Psoas muscle (tissue), 8 donors: Measurements from ENCODE around the gene CDKAL1. TPM values are rescaled to one million over a fixed set of nuclear protein-coding genes. Genes with fewer than 3 reads are reported as not detected.

ENCODE experiments used
- ATAC-seq, 4 donors: fragments of 200-7000 bp; cut with Tn5 transposase; one replicate each; pipeline ENCODE4 v1.9.1; 2020; ENCODE audit warnings: moderate library complexity in 3 of 4, mild to moderate bottlenecking in 2 of 4
- DNase-seq, 2 donors: peaks; one replicate each; pipeline ENCODE4 v3.0.0-alpha.2; 2020
- H3K27ac ChIP-seq: fragments of 200-600 bp; one replicate; pipeline ENCODE4 v1.8.0; 2022
- H3K27me3 ChIP-seq, 3 donors: fragments of 200-600 bp in 1 of 3; one replicate each; pipeline versions ENCODE4 v1.6.1 to v1.8.0; 2013 to 2022; ENCODE audit warnings: low read length in 2 of 3, mild to moderate bottlenecking in 2 of 3, moderate library complexity in 1 of 3; ENCODE audit not compliant: insufficient read depth in 3 of 3
- H3K36me3 ChIP-seq, 2 donors: fragments of 200-600 bp in 1 of 2; one replicate each; pipeline versions ENCODE4 v1.6.1 to v1.8.0; 2013 to 2022; ENCODE audit warnings: low read depth in 1 of 2, mild to moderate bottlenecking in 1 of 2, moderate library complexity in 1 of 2; ENCODE audit not compliant: insufficient read depth in 1 of 2
- H3K4me1 ChIP-seq: fragments of 200-600 bp; one replicate; pipeline ENCODE4 v1.8.0; 2022
- H3K4me3 ChIP-seq: fragments of 200-600 bp; one replicate; pipeline ENCODE4 v1.8.0; 2022; ENCODE audit warnings: mild to moderate bottlenecking
- H3K9me3 ChIP-seq: fragments of 200-600 bp; one replicate; pipeline ENCODE4 v1.8.0; 2022
- WGBS, 3 donors: extraction: QIAGEN DNeasy Blood & Tissue Kit; methylation state at CpG; one replicate each; pipeline versions ENCODE4 v1.1.6 to v1.1.7; 2013; 5-methylcytosine and 5-hydroxymethylcytosine counted together
- intact Hi-C, 2 donors: fragments of 100-400 bp; cut with DNase I; formaldehyde crosslinking; loops; one replicate each; pipeline versions ENCODE4 v1.11.0 to v1.14.2; 2022
- polyA plus RNA-seq, 3 donors: library from polyadenylated mRNA; stranded (reverse); fragments of 200-250 nt; gene quantifications; one replicate each; pipeline ENCODE4 v1.2.3, GENCODE V29; 2013
- total RNA-seq, 4 donors: library from RNA; stranded (reverse); fragmentation: NEBNext Ultra II Directional in 2 of 4; extraction: Animal tissue kit (Norgen Biotek cat#: 25700) in 2 of 4; gene quantifications; one replicate each; pipeline versions ENCODE4 v1.2.1 to v1.2.4, GENCODE V29; 2021 to 2023
- TF ChIP-seq, protein P1 (sequence below): fragments of 200-600 bp; IDR thresholded peaks from one replicate; pipeline ENCODE4 v1.8.0; 2022; ENCODE audit warnings: antibody characterized with exemption
- donor health status: healthy with polysubstance abuse.
- donor health status: DM: no; HTN: no; CAD: no; lungs with moderate emphysema.
- donor health status: Bipolar disorder and iron deficiency.
- donor health status: healthy.
- donor health status: DM: yes; HTN: yes; CAD: no.
- donor health status: DM: no; HTN: no; CAD: no.
- donor health status: DM: no; HTN: no; CAD: no.
- donor health status: DM: yes; HTN: yes; CAD: no.

CDKAL1 gene
- total and polyA plus RNA-seq, 7 donors = 4.5 to 16.1 (median 12.9) TPM

DNA sequence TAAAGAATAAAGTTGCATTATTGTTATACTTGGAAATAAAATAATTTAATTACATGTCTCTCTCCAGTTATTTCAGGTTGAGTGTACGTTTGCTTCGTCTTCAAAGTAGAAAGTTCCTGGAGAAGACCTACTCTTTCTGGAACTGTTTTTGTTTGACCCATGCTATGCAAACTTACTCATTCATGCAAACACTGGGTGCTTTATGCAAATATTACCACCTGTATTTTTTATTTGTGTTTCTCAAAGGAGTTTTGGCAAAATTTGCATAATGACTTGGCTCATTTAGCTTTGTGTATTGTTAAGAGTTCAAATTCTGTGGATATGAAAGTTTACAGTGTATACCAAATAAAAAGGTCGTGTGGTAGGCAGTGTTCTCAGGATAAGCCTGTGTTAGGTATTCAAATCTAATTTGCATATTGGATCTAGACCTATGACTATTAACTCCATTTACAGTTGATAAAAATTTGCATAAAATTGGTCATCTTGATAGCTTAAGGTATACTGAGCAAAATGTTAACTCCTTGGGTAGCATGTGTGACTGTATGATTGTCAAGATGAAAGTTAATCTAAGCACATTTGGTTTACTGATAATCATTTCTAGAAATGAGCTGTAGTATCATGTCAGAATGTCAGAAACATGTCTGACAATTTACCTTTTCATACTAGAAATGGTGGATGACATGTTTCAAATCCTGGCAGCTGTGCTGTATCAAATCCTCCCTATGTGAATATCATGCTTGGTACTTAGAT, 65.2 kb downstream of the CDKAL1 start:
- no peak overlapping the region for H3K27ac ChIP-seq
- no peak for ATAC-seq
- H3K27me3 ChIP-seq = no peaks in the 10 kb centered on the region
- 31 to 95% (median 94%) methylated on average over 3 of the region's 3 CpGs for WGBS, 3 donors
- TF ChIP-seq, protein P1, sequence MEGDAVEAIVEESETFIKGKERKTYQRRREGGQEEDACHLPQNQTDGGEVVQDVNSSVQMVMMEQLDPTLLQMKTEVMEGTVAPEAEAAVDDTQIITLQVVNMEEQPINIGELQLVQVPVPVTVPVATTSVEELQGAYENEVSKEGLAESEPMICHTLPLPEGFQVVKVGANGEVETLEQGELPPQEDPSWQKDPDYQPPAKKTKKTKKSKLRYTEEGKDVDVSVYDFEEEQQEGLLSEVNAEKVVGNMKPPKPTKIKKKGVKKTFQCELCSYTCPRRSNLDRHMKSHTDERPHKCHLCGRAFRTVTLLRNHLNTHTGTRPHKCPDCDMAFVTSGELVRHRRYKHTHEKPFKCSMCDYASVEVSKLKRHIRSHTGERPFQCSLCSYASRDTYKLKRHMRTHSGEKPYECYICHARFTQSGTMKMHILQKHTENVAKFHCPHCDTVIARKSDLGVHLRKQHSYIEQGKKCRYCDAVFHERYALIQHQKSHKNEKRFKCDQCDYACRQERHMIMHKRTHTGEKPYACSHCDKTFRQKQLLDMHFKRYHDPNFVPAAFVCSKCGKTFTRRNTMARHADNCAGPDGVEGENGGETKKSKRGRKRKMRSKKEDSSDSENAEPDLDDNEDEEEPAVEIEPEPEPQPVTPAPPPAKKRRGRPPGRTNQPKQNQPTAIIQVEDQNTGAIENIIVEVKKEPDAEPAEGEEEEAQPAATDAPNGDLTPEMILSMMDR = no peak
- H3K9me3 ChIP-seq = no peaks in the 10 kb centered on the region
- H3K36me3 ChIP-seq = peaks cover 0 to 5% of the 10 kb centered on the region in 2 donors
- no peak for DNase-seq
- intact Hi-C loops = no loop called here
- H3K4me3 ChIP-seq = no peak overlapping the region
- peaks cover 2% of the 10 kb centered on the region for H3K4me1 ChIP-seq

DNA sequence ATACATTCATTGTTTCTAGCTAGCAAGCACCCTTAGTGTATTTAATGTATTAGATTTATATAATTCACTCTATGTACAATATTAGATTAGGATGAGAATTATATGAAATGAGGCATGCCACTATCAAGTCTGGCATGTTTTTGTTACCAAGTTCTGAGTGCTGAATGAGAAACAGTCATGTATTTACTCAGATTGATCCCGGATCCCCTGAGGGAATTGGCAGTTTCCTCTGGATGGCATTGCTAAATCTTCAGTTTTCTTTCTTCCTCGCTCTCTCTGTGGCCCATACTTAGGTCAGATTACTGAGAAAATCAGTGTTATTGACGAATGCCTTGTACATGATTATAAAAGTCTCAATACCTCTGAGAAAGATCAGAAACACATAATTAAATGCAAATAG, 66.6 kb downstream of the CDKAL1 start:
- no peaks in the 10 kb centered on the region for H3K9me3 ChIP-seq

DNA sequence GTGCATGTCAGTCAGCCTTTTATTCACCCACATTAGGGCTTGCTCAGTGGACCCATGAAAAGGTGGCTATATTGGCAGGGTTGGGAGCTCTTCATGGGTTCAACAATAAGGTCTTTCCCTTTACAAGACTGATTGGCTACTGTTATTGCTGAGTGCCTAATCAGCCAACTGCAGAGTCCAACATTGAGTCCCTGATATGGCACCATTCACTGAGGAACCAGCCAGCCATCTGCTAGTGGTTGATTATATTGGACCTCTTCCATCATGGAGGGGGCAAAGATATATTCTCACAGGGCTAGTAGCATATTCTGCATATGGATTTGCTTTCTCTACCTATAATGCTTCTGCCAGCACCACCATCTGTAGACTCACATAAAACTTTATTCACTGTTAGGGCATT, 69.9 kb downstream of the CDKAL1 start:
- Histone ChIP-seq H3K4me1 (peaks cover 3% of the 10 kb centered on the region), H3K27me3 (no peaks in the 10 kb centered on the region), H3K27ac (no peak overlapping the region), H3K4me3 (no peak overlapping the region), H3K9me3 (no peaks in the 10 kb centered on the region), H3K36me3 (no peaks in the 10 kb centered on the region)
- ATAC-seq = no peak
- DNase-seq = no peak
- TF ChIP-seq, protein P1 = no peak
- intact Hi-C loops = no loop called here

More for the DNA sequence above, 66.6 kb downstream of the CDKAL1 start:
- ATAC-seq (no peak), DNase-seq (no peak)
- peaks cover 0 to 5% of the 10 kb centered on the region in 2 donors for H3K36me3 ChIP-seq
- H3K4me1 ChIP-seq = peaks cover 3% of the 10 kb centered on the region
- H3K27me3 ChIP-seq = no peaks in the 10 kb centered on the region
- TF ChIP-seq, protein P1 = no peak
- 94 to 98% (median 97%) methylated on average over 3 of the region's 3 CpGs for WGBS, 3 donors
- H3K27ac ChIP-seq = no peak overlapping the region
- H3K4me3 ChIP-seq = no peak overlapping the region
- intact Hi-C loops = no loop called here

DNA sequence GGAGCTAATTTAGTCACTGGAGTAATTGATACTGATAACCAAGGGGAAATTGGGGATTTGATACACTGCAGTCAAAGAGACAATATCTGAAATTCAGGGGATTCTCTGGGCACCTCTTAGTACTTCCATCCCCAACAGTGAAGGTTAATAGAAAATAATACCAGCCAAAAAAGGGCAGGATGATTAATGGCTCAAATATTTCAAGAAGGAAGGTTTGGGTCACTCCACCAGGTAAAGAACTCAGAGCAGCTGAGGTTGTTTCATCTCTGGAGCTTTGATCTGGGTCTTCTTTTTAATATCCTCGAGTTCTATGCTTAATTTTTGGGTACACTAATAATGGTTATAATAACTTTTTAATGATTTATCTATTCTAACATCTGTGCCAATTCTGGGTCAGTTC, 70.8 kb downstream of the CDKAL1 start:
- H3K27ac ChIP-seq = no peak overlapping the region
- ATAC-seq (no peak), DNase-seq (no peak)
- intact Hi-C loops = no loop called here
- H3K9me3 ChIP-seq = no peaks in the 10 kb centered on the region
- H3K4me1 ChIP-seq = peaks cover 3% of the 10 kb centered on the region
- H3K27me3 ChIP-seq = no peaks in the 10 kb centered on the region
- TF ChIP-seq, protein P1 = no peak
- H3K4me3 ChIP-seq = no peak overlapping the region
- H3K36me3 ChIP-seq = no peaks in the 10 kb centered on the region
- WGBS, 3 donors = 63 to 70% (median 67%) methylated on average over 1 of the region's 1 CpG

DNA sequence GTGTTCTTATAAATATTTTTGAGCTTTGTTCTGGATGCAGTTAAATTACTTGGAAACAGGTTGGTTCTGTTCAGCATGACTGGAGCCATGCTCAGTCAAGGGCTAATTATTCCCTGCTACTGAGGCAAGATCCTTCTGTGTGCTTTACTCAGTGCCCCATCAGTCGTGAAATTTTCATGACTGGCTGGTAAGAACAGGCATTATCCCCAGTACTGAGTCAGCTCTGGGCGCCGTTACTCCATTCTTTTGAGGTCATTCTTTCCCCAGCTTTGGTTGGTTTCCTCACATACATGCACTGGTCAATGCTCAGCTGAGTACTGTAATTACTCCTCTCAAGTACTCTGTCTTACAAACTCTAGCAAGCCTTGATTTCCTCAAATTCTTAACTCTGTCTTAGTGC, 71.3 kb downstream of the CDKAL1 start:
- intact Hi-C loops = no loop called here
- Histone ChIP-seq H3K4me3 (no peak overlapping the region), H3K9me3 (no peaks in the 10 kb centered on the region), H3K27me3 (no peaks in the 10 kb centered on the region), H3K36me3 (no peaks in the 10 kb centered on the region), H3K27ac (no peak overlapping the region), H3K4me1 (peaks cover 3% of the 10 kb centered on the region)
- WGBS, 3 donors = 64 to 79% (median 78%) methylated on average over 3 of the region's 3 CpGs
- ATAC-seq (peak in 2 of 4 donors; percentile 46 to 68), DNase-seq (no peak)
- TF ChIP-seq, protein P1 = no peak
